Activated naive CD4-positive, alpha-beta T cell treated with anti-CD3 and anti-CD28 coated beads, Interleukin-2, amount 50 U/mL, for 16 hours (primary cell): ENCODE results near the gene S100A16.
"Not testable (repeated sequence)": the region's sequence is repeated elsewhere in the genome, so short reads cannot be mapped to it uniquely, and the experiment has no call there.

Experiments used
- DNase-seq: peaks from one replicate; pipeline ENCODE4 v3.0.0-alpha.2; 2020

S100A16 gene

DNA sequence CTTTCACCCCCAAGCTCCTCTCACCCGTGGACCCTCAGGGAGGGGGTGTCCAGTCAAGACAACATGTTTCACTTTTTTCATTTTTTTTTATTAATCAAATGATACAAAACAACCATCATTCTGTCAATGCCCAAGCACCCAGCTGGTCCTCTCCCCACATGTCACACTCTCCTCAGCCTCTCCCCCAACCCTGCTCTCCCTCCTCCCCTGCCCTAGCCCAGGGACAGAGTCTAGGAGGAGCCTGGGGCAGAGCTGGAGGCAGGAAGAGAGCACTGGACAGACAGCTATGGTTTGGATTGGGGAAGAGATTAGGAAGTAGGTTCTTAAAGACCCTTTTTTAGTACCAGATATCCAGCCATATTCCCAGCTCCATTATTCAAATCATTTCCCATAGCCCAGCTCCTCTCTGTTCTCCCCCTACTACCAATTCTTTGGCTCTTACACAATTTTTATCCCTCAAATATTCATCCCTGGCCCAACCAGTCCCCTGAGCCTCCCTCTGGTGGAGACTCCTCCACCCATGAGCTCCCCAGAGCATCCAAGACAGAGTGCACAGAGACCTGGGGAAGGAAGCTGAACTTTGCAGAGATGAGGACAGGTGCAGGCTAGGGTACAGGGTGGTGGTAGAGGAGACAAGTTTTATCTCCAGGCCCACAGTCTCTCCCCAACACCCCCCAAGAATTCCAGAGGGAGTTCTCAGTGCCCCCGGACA is 1.4 kb upstream of the S100A16 start:
- no peak for DNase-seq

DNA sequence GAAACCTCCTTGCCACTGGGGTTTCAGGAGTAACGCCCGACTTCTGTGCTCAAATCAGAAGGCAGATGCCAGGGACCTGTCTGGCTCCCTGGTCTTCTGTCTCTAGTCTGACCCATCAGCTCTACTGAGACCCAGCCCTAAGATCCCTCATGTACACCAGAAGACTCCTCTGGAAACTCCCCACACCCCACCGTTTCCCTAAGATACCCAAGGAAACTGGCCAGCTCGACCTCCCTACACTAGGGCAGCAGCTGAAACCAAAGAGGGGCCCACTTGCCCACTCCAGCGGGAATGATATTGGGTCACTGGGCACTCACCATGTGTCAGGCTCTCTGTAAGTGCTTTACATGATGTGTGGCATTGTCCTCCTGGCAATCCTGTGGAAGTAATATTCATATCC is 469 bp upstream of the S100A16 start:
- no peak for DNase-seq

DNA sequence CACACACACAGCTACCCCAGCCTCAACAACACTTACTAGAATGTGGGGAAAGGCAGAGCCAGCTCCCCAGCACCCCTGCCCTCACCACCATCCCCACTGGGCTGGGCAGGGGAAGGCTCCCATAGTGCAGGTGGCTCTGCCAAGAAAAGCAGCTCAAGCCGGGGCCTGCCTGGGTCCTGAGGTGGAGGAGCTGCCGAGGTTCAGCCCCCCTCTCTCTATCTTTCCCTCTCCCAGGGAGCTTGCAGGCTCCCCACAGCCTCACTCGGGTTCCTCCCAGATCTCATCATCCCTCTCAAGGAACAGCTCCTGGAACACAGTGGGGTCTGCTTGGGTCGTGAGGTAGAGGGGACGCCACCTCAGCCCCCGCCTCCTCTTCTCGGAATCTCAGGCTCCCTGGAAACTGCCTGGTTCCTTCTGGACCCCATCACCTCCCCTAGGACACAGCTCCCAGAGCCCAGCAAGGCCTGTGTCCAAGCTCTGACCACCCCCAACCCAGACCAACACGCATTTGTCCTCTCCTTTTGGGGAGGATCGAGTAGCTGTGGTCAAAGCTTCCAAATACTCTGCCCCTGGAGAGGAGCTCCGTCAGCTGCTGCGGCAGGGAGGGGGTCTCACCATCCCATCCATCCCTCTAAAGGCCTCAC is 704 bp downstream of the S100A16 start:
- no peak for DNase-seq

DNA sequence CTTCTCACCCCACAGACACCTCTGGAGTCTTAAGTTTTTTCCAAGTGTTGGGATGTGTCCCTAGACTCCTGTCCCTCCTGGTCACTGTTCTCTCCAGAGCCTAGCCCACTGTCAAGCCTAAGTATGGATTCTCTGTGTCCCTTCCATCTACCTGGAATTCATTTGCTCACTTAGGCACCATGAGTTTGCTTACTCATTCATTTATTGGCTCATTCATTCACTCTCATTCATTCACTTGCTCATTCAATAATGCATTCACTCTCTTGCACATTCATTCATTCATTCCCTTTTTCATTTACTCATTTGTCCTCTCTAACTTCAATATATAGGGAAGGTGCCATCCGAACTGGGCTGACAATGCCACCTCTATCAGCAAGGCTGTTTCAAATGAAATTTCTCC is 1.6 kb downstream of the S100A16 start:
- DNase-seq = no peak

DNA sequence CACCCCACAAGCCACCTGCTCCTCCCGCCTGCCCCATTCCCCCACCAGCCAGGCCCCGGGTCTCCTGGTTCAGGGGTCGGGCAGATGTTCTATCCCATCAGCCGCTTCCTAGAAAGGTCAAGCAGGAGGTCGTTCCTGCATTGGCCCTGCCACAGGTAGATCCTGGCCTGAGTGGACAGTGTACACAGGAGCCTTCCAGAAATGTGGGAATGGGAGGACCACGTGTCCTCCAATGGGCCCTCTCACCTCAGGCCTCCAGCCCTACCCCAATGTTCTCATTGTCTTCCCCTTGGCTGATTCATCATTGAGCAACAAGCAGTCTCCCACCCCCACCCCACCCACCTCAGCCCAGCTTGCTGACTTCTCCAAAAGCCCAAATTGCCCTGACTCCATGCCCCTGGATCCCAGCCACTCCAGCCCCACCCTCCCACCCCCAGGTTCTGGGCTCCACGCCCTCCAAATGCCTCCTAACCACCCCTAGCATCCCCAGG is 2.1 kb downstream of the S100A16 start:
- DNase-seq = no peak

DNA sequence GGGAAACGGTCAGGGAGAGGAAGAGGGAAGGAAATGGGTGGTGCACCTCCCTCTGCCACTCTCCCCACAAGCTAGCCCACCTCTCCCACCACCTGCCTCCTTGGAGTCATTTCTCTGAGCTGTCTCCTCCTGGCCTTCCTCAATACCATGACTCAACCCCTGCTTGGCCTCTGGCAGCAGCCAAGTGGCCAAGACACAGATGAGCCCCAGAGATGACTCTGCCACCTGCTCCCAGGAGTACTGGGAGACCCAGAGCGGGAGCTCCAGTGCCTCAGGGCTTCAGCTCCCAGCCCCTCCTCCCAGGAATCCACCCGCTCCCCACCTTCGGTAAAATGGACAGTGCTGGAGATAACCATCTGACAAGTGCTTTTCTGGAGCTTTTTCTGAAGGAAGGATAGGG is 2.6 kb downstream of the S100A16 start:
- DNase-seq = no peak

DNA sequence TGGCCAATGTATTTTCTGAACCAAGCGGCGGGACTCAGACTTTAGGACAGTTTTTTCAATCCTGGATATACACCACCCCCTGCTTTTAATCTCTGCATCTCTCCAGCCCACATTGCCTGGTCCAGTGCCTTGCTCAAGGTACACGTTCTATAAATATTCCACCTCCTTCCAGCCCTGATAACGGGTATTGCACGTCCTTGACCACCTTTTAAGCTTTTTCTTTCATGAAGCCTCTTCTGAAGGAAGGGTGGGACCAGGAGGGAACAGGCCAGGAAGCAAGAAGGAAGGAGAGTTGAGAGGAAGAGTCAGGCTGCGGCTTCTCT is 3.4 kb downstream of the S100A16 start:
- no peak for DNase-seq

DNA sequence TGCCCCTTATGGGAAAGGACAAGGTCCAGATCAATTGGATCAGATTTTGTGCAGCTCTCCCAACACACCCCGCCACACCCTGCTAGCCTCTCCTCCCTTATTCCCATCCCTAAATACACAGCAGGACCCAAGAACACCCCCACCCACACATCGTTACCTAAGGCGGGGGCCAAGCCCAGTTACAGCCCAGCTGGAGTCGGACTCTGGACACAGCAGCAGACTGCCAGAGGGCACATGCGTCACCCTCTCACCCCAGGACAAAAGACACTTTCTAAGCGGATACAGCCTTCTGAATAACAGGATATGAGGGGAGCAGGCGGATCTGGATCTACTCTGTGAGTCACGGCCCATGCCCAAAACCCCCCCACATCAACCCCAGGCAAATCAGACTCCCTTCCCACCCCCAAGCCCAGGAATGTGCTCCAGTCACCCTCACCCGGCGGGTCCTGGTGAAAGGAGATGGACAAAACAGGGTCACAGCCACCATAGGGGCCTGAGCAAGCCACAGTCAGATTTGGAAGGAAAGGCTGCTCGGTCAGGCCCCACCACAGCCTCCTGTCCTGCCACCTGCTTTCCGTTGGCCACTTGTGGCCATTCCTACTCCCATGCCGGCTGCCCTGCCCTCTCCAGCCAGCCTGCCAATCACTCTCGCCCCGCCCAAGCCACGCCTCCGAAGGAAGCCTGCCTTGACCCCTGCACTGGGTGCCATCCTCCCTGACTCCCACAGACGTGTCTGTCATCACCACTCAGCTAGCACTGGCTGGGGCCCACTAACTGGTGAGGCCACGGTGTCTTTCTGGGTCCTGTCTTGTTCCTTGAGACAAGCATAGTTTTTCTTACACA is 4.0 kb downstream of the S100A16 start:
- DNase-seq = no peak

DNA sequence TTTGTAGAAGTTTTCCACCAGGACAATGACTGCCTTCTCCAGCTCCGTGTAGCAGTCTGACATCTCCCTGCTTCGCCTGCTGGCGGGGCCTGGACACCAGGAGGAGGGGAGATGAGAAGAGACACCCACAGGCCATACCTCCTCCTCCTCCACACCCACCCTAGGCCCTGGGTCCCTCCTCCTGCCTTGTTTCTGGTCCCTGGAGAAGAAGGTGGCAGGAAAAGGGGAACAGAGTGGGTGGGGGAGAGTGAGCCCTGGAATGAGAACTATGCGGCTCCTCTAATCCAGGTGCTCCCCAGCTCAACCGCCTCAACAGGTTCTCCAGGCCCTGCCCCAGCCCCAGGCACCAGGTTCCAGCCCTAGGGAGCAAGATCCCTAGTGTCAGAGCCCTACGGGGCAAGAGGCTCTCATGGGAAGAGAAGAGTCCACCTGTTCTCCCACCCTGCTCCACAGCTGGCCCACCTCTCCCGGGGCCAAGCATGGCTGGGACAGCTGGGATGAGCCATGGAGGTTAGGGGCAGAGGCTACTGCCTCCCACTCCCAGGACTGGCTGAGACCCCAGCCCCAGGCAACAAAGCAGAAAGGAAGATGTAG is 4.8 kb downstream of the S100A16 start:
- no peak for DNase-seq

DNA sequence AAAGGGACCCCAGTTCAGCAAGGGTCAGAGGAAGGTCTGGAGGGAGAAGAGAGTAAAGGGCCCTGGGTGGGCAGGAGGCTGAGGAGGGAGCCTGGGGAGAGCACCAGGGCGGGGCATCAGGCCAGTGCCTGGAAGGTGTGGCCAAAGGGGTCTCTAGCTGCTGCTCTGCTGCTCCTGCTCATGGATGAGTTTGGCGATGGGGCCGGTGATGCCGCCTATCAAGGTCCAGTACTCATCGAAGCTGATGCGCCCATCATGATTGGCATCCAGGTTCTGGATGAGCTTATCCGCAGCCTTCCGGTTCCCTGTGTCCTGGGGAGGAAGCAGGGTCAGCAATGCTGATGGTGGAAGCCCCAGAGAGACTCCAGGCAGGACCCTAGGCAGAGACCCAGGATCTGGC is 5.6 kb downstream of the S100A16 start:
- DNase-seq = no peak

DNA sequence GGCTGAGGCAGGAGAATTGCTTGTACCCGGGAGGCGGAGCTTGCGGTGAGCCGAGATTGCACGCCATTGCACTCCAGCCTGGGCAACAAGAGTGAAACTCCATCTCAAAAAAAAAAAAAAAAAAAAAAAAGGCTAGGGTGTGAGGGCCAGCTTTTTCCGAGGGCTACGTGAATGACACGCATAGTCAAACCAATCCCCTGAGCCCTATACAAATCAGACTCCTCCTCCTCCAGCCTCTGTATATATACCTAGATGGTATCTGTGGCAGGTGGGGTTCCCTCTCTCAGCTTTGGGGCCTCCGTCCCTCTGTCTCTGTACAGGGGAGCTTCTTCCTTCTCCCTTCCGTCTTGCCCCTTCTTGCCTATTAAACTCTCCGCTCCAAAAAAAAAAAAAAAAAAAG is 6.7 kb downstream of the S100A16 start:
- no peak for DNase-seq

DNA sequence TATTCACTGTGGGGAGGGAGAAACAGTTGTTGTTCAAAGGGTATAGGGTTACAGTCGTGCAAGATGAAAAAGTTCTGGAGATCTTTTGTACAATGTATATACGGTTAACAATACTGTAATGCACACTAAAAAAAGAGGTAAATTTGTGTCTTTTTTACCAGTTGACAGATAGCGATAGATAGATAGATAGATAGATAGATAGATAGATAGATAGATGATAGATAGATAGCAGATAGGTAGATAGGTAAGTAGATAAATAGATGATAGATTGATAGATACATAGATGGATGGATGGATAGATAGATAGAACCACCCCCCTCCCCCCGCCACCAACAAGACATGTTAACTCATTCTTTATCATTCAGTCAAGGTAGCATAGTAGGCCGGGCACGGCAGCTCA is 10.2 kb downstream of the S100A16 start:
- no peak for DNase-seq

DNA sequence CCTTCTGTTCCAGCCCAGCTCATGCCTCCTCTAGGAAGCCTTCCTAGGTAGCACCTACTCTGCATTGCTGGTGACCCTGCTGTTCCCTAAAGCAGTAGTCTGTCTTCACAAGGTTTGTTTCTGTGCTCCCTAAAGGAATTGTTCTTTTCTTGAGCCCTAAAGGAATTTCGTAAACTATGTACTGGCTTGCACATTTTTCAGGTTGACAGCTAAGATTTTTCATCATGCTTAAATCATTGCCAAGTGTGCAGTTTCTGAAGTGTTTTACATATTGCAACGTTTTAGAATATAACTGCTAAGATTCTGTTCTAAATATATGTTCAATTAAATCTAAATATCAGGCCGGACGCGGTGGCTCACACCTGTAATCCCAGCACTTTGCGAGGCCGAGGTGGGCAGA is 13.1 kb downstream of the S100A16 start:
- no peak for DNase-seq

DNA sequence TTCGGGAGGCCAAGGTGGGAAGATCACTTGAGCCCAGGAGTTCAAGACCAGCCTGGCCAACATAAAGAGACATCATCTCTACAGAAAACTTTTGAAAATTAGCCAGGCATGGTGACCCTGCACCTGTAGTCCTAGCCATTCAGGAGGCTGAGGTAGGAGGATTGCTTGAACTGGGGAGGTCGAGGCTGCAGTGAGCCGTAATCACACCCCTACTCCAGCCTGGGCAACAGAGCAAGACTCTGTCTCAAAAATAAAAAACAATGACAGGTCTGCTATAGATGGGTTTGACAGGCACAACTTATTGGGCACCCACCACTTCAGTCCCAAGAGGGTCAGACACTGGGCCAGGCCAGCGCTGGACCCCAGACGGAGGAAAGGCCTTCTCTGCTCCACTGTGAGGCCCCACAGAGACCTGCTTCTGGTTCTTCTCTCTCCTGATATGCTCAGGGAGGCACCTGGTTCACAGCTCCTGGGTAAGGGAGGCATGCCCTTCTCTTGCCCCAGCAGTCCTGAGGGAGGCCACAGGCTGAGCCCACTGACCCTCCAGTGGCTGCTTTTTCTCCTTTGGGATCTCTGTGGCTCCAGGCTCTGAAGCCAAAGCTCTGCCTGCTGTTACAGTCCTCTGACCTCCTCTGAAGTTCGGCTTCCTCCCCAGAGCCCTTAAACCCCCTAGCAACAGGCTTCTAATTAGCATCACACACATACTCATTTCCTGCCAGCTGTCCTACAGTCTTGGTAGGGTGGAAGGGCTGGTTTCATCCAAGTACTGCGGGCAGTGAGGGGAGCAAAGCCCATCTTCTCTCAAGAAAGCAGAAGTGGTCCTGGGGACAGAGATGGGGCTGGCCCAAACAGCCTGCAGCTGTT is 14.4 kb downstream of the S100A16 start:
- DNase-seq = no peak

DNA sequence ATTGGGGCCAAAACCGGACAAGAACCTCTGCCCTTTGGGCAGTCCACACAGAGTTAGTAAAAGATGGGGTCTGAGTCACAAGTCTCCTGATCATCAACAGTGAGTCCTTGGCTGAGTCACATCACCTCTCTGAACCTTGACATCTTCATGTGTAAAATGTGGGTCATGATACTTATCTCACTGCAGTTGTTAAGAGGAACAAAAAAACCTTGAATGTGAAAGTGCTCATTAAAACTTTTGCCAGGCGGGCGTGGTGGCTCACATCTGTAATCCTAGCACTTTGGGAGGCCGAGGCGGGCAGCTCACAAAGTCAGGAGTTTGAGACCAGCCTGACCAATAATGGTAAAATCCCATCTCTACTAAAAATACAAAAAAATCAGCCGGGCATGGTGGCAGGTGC is 15.7 kb downstream of the S100A16 start:
- DNase-seq = no peak

DNA sequence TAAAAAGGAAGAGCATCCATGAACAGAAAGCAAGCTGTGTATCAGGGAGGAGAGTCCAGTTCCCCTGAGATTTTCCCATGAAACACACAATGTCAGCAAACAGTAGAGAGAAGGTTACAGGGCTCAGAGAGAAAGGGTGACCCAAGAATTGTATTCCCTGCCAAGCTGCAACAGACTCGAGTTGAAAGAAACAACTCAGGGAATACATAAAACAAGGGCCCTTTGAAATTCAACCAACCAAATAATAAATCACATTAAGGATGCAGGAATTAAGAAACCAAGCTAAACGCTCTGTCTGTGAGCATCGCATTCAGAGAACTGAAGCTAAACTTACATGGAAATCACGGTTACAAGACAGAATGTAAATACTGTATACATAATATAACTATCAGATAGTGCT is 20.2 kb downstream of the S100A16 start:
- DNase-seq = no peak

DNA sequence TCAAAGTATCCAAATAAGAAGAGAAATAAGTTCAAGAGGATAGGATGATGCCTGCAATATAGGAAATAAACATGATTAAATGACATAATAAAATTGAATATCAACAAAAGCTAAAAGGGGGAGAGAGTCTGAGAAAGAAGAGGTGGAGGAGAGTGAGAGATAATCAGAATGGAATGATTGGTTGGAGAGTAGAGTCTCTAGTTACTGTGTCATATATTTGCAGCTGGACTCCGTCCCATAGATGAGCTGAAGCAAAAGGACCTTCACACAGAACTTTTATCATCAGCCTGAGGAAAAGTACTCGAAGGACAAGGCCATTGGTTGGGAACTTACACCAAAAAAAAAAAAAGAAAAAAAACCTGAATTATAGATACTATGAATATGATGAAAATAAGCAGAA is 24.5 kb downstream of the S100A16 start:
- no peak for DNase-seq

DNA sequence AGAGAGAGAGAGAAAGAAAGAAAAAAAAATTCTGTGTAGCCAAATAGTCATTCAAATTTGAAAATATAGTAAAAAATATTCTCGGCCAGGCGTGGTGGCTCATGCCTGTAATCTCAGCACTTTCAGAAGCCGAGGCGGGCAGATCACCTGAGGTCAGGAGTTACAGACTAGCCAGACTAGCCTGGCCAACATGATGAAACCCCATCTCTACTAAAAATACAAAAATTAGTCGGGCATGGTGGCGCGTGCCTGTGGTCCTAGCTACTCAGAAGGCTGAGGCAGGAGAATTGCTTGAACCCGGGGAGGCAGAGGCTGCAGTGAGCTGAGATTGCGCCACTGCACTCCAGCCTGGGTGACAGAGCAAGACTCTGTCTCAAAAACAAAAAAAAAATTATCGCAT is 24.9 kb downstream of the S100A16 start:
- DNase-seq = not testable (repeated sequence)

DNA sequence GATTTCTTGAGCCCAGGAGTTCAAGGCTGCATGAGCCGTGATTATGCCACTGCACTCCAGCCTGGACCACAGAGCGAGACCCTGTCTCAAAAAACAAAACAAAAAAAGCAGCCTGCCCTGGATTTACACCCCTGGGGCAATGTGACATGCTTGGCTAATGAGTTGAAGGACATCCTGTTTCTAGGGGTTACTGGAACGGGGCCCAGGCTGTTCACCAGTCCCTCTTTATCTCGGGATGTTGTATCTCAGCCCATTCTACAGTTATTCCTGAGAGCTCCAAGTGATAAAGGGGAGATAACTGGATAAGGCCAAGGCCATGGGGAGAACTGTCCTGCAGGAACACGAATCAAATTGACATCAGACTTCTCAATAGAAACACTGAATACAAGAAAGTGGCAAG is 25.6 kb downstream of the S100A16 start:
- DNase-seq = no peak

DNA sequence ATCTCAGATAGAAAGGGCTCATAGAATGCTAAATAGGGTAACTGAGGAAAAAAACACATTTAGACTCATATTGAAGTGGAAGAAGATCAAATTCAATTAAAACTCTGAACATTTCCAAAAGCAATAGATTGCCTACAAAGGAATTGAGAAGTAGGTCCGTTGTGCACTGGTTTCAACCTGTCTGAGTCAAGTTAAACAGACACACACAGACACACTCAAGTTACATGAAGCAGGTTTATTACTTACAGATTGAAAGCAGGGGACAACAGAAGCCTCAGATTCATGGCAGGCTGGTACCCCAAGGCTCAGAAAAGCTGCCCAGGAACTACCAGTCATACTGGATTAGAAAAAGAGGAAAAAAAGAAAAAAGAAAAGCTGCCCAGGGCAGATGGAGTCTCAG is 26.6 kb downstream of the S100A16 start:
- DNase-seq = no peak

DNA sequence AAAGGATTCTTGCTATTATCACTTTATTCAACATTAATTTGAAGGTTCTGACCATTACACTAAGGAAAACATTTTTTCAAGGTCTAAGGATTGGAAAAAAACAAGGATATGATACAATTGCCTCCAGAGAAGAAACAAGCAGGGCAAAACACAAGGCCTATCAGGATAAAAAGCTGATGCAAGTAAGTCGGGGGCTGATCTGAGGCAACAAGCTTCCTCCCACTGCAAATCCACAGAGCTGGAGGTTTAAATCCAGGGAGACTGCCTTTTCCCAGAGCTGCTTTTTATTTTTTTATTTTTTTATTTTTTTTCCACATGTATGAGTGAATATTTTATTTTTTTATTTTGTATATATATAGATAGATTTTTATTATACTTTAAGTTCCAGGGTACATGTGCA is 27.9 kb downstream of the S100A16 start:
- no peak for DNase-seq

DNA sequence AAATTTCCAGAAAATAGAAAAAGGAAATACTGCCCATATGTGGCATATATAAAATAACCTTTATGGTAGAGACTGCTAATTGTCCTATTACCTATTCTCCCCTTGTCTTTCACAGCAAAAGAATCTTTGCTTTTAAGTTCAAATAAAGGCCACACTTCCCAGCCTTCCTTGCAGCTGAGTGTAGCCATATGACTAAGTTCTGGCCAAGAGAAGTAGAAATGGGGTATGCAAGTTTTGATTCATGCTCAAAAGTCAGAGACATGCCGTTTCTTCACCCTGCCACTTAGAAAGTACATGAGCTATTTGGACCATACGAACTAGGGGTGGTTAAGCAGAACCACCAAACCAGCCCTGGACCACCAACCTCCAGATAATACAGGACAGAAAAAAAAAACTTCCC is 29.0 kb downstream of the S100A16 start:
- no peak for DNase-seq

DNA sequence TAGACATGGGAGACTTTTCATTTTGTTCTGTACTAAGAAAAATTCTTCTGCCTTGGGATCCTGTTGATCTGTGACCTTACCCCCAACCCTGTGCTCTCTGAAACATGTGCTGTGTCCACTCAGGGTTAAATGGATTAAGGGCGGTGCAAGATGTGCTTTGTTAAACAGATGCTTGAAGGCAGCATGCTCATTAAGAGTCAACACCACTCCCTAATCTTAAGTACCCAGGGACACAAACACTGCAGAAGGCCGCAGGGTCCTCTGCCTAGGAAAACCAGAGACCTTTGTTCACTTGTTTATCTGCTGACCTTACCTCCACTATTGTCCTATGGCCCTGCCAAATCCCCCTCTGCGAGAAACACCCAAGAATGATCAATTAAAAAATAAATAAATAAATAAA is 29.4 kb downstream of the S100A16 start:
- DNase-seq = not testable (repeated sequence)
